ENCODE data around the gene CNTN5. TPM values are rescaled to one million over a fixed set of nuclear protein-coding genes. Genes with fewer than 3 reads are reported as not detected.
"Not testable (repeated sequence)": the region's sequence is repeated elsewhere in the genome, so short reads cannot be mapped to it uniquely, and the experiment has no call there.

CNTN5 gene
- total RNA-seq, 1 donor from 2014 or later: 3.2 TPM

DNA sequence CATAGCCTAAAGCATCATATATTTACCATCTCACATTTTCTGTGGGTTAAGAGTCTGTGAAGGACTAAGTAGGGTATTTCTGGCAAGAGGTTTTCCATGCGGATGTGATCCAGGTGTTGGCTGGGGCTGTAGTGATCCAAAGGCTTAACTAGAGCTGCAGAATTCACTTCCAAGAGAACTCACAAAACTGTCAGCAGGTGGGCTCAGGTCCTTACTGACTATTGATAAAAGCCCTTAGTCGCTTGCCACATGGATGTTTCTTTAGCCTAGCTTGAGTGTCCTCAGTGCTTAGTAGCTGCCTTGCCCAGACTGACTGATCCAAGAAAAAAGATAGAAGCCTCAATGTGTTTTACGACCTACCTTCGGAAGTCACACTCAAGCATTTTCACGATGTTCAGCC, 250.8 kb downstream of the CNTN5 start:
- H3K27ac Mint-ChIP-seq: no peak overlapping the region
- H3K27me3 Mint-ChIP-seq: no peaks in the 10 kb centered on the region
- peaks cover 7% of the 10 kb centered on the region for H3K4me1 Mint-ChIP-seq (ENCODE audit: unreplicated experiment)
- H3K9me3 Mint-ChIP-seq: no peaks in the 10 kb centered on the region
- no peaks in the 10 kb centered on the region for H3K36me3 Mint-ChIP-seq
- no peak overlapping the region for H3K4me3 Mint-ChIP-seq
- TF ChIP-seq, protein P1, sequence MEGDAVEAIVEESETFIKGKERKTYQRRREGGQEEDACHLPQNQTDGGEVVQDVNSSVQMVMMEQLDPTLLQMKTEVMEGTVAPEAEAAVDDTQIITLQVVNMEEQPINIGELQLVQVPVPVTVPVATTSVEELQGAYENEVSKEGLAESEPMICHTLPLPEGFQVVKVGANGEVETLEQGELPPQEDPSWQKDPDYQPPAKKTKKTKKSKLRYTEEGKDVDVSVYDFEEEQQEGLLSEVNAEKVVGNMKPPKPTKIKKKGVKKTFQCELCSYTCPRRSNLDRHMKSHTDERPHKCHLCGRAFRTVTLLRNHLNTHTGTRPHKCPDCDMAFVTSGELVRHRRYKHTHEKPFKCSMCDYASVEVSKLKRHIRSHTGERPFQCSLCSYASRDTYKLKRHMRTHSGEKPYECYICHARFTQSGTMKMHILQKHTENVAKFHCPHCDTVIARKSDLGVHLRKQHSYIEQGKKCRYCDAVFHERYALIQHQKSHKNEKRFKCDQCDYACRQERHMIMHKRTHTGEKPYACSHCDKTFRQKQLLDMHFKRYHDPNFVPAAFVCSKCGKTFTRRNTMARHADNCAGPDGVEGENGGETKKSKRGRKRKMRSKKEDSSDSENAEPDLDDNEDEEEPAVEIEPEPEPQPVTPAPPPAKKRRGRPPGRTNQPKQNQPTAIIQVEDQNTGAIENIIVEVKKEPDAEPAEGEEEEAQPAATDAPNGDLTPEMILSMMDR (conservative IDR thresholded peaks at IDR 0.05): no peak
- no peak for DNase-seq (ENCODE audit: extremely low spot score, unreplicated experiment)

GRCh38 chr11:99275521-99275920, 254.8 kb downstream of the CNTN5 start:
- Mint-ChIP-seq H3K27ac (no peak overlapping the region), H3K27me3 (no peaks in the 10 kb centered on the region), H3K9me3 (no peaks in the 10 kb centered on the region), H3K4me3 (no peak overlapping the region), H3K4me1 (ENCODE audit: unreplicated experiment) (peaks cover 14% of the 10 kb centered on the region), H3K36me3 (no peaks in the 10 kb centered on the region)
- no peak for DNase-seq (ENCODE audit: extremely low spot score, unreplicated experiment)
- TF ChIP-seq, protein P1 (conservative IDR thresholded peaks at IDR 0.05): no peak

DNA sequence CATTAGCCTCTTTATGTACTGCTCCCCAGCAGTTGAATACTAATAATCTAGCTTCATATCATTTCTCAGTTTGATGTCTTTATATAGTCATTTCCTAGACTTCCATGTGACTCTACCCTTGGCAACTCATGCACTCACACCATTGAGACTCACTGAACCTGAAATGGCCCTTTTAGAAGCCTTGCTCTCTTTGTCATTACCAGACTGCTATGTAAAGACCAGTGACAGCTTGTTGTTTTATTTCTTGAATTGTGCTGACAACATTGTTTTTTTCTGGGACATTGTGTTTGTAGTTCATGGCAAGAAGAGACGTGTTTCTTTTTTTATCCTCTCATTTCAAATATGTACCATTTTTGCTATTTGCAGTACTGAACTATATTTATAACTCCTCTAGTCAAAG, 256.5 kb downstream of the CNTN5 start:
- Mint-ChIP-seq H3K27ac (no peak overlapping the region), H3K4me1 (ENCODE audit: unreplicated experiment) (peaks cover 14% of the 10 kb centered on the region), H3K36me3 (no peaks in the 10 kb centered on the region), H3K9me3 (no peaks in the 10 kb centered on the region), H3K4me3 (no peak overlapping the region), H3K27me3 (no peaks in the 10 kb centered on the region)
- no peak for DNase-seq (ENCODE audit: extremely low spot score, unreplicated experiment)
- TF ChIP-seq, protein P1 (conservative IDR thresholded peaks at IDR 0.05): no peak

GRCh38 chr11:99279266-99279665, 258.5 kb downstream of the CNTN5 start:
- H3K36me3 Mint-ChIP-seq: no peaks in the 10 kb centered on the region
- no peaks in the 10 kb centered on the region for H3K9me3 Mint-ChIP-seq
- no peak overlapping the region for H3K27ac Mint-ChIP-seq
- no peak overlapping the region for H3K4me3 Mint-ChIP-seq
- no peaks in the 10 kb centered on the region for H3K27me3 Mint-ChIP-seq
- no peak for DNase-seq (ENCODE audit: extremely low spot score, unreplicated experiment)
- H3K4me1 Mint-ChIP-seq (ENCODE audit: unreplicated experiment): peaks cover 14% of the 10 kb centered on the region
- TF ChIP-seq, protein P1 (conservative IDR thresholded peaks at IDR 0.05): no peak

DNA sequence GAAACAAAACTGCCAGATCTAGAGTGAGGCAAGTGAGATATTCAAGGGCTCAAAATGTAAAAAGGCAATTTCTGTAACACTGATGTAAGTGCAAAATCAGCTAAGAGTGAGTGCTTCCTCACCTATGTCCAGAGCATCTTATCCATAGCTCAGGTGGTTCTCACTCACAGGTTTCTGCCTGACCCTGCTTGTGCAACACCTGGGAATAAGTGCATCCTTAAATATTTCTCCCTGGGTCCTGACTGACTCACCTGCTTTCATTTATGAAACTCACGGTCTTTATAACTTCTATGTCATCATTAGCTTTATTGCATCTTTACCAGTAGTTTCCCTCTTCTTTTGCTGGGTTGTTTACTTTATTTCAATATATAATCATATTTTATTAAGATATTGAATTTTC, 260.6 kb downstream of the CNTN5 start:
- no peaks in the 10 kb centered on the region for H3K27me3 Mint-ChIP-seq
- H3K4me3 Mint-ChIP-seq: no peak overlapping the region
- TF ChIP-seq, protein P1 (conservative IDR thresholded peaks at IDR 0.05): no peak
- no peak overlapping the region for H3K27ac Mint-ChIP-seq
- DNase-seq (ENCODE audit: extremely low spot score, unreplicated experiment): no peak
- no peaks in the 10 kb centered on the region for H3K36me3 Mint-ChIP-seq
- peaks cover 6% of the 10 kb centered on the region for H3K4me1 Mint-ChIP-seq (ENCODE audit: unreplicated experiment)
- H3K9me3 Mint-ChIP-seq: no peaks in the 10 kb centered on the region

DNA sequence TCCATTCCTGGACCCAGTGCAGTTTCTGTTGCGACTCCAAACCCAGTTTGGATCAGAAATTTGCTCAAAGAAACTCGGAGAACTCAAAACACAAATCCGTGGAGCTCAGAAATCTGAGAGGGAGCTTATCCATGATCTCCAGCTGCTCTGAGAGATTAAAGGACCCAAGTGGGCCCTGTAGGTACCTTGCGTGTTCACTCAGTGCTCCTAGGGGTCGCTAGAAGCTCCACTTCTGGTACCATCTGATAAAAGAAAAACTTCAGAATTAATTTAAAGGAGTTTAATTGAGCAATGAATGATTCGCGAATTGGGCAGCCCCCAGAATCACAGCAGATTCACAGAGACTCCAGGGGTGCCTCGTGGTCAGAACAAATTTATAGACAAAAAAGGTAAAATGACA, 277.2 kb downstream of the CNTN5 start:
- H3K9me3 Mint-ChIP-seq; H3K4me3 Mint-ChIP-seq; DNase-seq (ENCODE audit: extremely low spot score, unreplicated experiment): not testable (repeated sequence)

More for the DNA sequence above, 277.2 kb downstream of the CNTN5 start:
- not testable (repeated sequence) for H3K4me1 Mint-ChIP-seq (ENCODE audit: unreplicated experiment); H3K27me3 Mint-ChIP-seq; H3K36me3 Mint-ChIP-seq; H3K27ac Mint-ChIP-seq
